Measurements from ENCODE around the gene DDX5. TPM values are rescaled to one million over a fixed set of nuclear protein-coding genes. Genes with fewer than 3 reads are reported as not detected.
A peak's percentile ranks its signal among the peaks of the same experiment; 100 is the strongest.

The DDX5 gene
- total RNA-seq, 1 donor from 2014 or later = 771 TPM

DNA sequence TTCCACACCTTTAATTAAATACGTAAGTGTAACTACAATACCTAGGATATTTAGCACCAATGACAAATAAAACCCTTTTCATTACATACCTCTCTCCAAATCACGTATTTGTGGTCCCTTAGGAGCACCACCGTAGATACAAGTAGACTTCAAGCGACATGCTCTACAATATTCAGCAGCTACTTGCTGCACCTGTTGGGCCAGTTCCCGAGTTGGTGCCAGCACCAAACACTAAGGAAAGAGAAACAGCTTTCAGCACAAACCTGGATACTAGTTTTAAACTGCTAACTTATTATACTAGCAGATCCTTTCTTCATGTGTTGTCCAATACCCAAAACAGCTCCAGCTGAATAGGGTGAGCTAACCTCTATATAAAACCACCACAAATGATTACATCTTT, 2.7 kb downstream of the DDX5 start:
- TF ChIP-seq, protein P1, sequence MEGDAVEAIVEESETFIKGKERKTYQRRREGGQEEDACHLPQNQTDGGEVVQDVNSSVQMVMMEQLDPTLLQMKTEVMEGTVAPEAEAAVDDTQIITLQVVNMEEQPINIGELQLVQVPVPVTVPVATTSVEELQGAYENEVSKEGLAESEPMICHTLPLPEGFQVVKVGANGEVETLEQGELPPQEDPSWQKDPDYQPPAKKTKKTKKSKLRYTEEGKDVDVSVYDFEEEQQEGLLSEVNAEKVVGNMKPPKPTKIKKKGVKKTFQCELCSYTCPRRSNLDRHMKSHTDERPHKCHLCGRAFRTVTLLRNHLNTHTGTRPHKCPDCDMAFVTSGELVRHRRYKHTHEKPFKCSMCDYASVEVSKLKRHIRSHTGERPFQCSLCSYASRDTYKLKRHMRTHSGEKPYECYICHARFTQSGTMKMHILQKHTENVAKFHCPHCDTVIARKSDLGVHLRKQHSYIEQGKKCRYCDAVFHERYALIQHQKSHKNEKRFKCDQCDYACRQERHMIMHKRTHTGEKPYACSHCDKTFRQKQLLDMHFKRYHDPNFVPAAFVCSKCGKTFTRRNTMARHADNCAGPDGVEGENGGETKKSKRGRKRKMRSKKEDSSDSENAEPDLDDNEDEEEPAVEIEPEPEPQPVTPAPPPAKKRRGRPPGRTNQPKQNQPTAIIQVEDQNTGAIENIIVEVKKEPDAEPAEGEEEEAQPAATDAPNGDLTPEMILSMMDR (IDR thresholded peaks at IDR 0.05; ENCODE audit: unreplicated experiment) = no peak
- peaks cover 73% of the 10 kb centered on the region for H3K4me1 Mint-ChIP-seq (ENCODE audit: unreplicated experiment)
- H3K36me3 Mint-ChIP-seq (ENCODE audit: low read depth, unreplicated experiment) = peaks cover 77% of the 10 kb centered on the region
- no peak overlapping the region for H3K27ac Mint-ChIP-seq (ENCODE audit: unreplicated experiment)
- peak overlapping the region; percentile 100 for H3K4me3 Mint-ChIP-seq (ENCODE audit: unreplicated experiment)
- DNase-seq (ENCODE audit: low spot score) = no peak
- peaks cover 41% of the 10 kb centered on the region for H3K27me3 Mint-ChIP-seq (ENCODE audit: unreplicated experiment)
- no peaks in the 10 kb centered on the region for H3K9me3 Mint-ChIP-seq (ENCODE audit: unreplicated experiment)

DNA sequence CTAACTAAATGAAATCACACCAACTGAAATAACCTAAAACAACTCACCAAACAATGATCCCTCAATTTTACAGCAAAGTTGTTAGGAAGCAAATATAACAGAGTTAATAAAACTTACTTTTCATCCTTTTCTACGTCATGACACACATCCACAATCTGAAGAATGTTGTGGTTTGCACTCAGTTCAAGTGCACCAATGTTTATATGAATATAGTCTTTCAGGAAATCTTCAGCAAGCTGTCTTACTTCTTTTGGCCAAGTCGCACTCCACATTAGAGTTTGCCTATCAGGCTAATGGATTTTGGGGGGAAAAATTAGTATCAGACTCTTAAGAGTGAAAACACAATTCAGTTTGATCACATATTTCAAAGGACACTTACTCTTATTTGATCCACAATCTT, 3.3 kb downstream of the DDX5 start:
- H3K27ac Mint-ChIP-seq (ENCODE audit: unreplicated experiment) = peak overlapping the region; percentile 88
- peaks cover 82% of the 10 kb centered on the region for H3K36me3 Mint-ChIP-seq (ENCODE audit: low read depth, unreplicated experiment)
- DNase-seq (ENCODE audit: low spot score) = no peak
- peaks cover 41% of the 10 kb centered on the region for H3K27me3 Mint-ChIP-seq (ENCODE audit: unreplicated experiment)
- no peaks in the 10 kb centered on the region for H3K9me3 Mint-ChIP-seq (ENCODE audit: unreplicated experiment)
- peak overlapping the region; percentile 100 for H3K4me3 Mint-ChIP-seq (ENCODE audit: unreplicated experiment)
- TF ChIP-seq, protein P1 (IDR thresholded peaks at IDR 0.05; ENCODE audit: unreplicated experiment) = no peak
- peaks cover 75% of the 10 kb centered on the region for H3K4me1 Mint-ChIP-seq (ENCODE audit: unreplicated experiment)

DNA sequence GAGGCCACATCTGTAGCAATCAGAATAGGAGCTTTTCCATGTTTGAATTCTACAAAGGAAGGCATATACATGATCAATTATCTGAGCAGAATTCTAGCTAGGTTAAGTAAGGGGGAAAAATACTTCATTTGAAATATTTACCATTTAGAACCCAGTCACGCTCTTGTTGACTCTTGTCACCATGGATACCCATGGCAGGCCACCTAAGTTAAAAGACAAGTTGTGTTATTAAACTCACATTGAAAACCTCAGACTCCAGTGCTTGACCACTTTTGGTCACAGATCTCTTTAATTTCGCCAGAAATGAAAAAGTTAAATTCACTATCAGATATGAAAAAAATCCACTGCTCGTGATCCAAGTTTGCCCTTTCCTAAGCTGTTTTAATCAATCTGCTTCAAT, 4.1 kb downstream of the DDX5 start:
- TF ChIP-seq, protein P1 (IDR thresholded peaks at IDR 0.05; ENCODE audit: unreplicated experiment) = no peak
- H3K4me3 Mint-ChIP-seq (ENCODE audit: unreplicated experiment) = peak overlapping the region; percentile 100
- H3K27me3 Mint-ChIP-seq (ENCODE audit: unreplicated experiment) = peaks cover 40% of the 10 kb centered on the region
- H3K9me3 Mint-ChIP-seq (ENCODE audit: unreplicated experiment) = no peaks in the 10 kb centered on the region
- no peak for DNase-seq (ENCODE audit: low spot score)
- peak overlapping the region; percentile 87 for H3K27ac Mint-ChIP-seq (ENCODE audit: unreplicated experiment)
- peaks cover 79% of the 10 kb centered on the region for H3K36me3 Mint-ChIP-seq (ENCODE audit: low read depth, unreplicated experiment)
- H3K4me1 Mint-ChIP-seq (ENCODE audit: unreplicated experiment) = peaks cover 74% of the 10 kb centered on the region

DNA sequence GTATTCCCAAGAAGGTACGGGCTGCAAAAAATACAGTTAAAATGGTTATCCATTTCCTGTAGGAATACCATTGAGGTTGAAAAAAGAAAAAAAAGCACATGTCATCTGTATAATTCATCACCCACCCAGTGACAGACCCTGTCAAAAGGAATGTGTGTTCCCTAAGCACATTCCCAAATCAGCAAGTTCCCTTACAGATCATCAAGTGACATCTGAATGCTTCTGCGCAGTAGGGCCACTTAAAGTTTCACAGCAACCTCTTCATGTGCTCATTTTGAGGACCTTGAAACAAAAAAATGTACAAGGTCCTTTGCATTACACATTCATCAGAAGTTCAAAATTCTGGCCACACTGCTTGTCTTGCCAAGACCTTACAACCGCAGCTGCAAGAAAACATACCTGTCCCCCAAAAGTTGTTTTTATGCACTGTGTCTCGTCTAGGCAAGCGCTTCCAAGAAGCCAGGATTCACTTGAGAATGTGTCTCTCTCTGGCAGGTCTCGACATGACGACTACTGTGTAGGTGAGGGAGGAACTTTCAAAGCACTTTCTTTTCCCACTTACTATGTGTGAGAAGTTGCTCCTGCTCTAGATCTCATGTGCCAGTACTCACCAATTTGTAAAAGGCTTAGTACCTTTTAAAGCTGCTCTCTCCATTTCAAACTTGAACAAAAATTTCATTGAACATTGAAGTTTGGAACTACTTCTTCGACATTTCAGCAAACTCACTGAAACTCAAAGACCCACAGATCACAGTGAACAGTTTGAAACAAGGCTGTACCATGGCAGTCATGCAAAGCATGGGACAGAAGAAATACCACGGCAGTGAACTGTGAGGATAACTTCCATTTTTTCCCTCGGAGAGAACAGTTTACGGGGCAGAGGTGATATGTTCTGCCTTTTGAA, 5.0 kb downstream of the DDX5 start:
- TF ChIP-seq, protein P1 (IDR thresholded peaks at IDR 0.05; ENCODE audit: unreplicated experiment) = no peak
- Mint-ChIP-seq H3K27me3 (ENCODE audit: unreplicated experiment) (peaks cover 33% of the 10 kb centered on the region), H3K27ac (ENCODE audit: unreplicated experiment) (peak overlapping the region; percentile 87), H3K9me3 (ENCODE audit: unreplicated experiment) (no peaks in the 10 kb centered on the region), H3K4me1 (ENCODE audit: unreplicated experiment) (peaks cover 77% of the 10 kb centered on the region), H3K4me3 (ENCODE audit: unreplicated experiment) (peak overlapping the region; percentile 88), H3K36me3 (ENCODE audit: low read depth, unreplicated experiment) (peaks cover 80% of the 10 kb centered on the region)
- DNase-seq (ENCODE audit: low spot score) = no peak

DNA sequence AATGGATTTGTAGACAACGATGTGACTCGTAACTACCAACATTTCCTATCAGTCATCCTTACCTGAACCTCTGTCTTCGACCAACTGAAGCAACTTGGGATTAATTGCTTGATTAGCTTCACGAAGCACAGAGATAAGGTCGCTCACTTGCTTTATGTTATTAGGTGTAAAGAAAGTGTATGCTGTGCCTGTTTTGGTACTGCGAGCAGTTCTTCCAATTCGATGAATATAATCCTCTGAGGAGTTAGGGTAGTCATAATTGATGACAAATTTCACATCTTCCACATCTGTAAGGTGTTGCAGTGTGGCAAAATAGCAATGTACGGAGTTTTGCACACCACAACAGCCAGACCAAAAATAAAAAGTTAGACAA, 5.6 kb downstream of the DDX5 start:
- DNase-seq (ENCODE audit: low spot score) = no peak
- TF ChIP-seq, protein P1 (IDR thresholded peaks at IDR 0.05; ENCODE audit: unreplicated experiment) = no peak
- Mint-ChIP-seq H3K27me3 (ENCODE audit: unreplicated experiment) (peaks cover 28% of the 10 kb centered on the region), H3K27ac (ENCODE audit: unreplicated experiment) (peak overlapping the region; percentile 65), H3K36me3 (ENCODE audit: low read depth, unreplicated experiment) (peaks cover 78% of the 10 kb centered on the region), H3K9me3 (ENCODE audit: unreplicated experiment) (no peaks in the 10 kb centered on the region), H3K4me3 (ENCODE audit: unreplicated experiment) (peak overlapping the region; percentile 88), H3K4me1 (ENCODE audit: unreplicated experiment) (peaks cover 78% of the 10 kb centered on the region)

Data from endothelial cell (in vitro differentiated cells).